Tibial artery (tissue), 4 donors: Measurements from ENCODE around the gene CREBRF.

Experiments
- DNase-seq, 2 donors: peaks; one replicate each; pipeline ENCODE4 v3.0.0-alpha.2; 2019
- H3K27ac ChIP-seq, 2 donors: fragments of 200-600 bp; sonication (generic) in 1 of 2; 1 replicate in 1 of 2; 2 replicates in 1 of 2; pipeline ENCODE4 v1.5.1; 2018 to 2019; ENCODE audit warnings: mild to moderate bottlenecking in 1 of 2
- H3K27me3 ChIP-seq, 2 donors: fragments of 200-600 bp; sonication (generic) in 1 of 2; one replicate each; pipeline versions ENCODE4 v1.5.1 to v1.6.0; 2016 to 2019
- H3K36me3 ChIP-seq, 3 donors: fragments of 200-600 bp; sonication (generic) in 2 of 3; one replicate each; pipeline ENCODE4 v1.5.1; 2016 to 2019; ENCODE audit warnings: mild to moderate bottlenecking in 2 of 3
- H3K4me1 ChIP-seq, 4 donors: fragments of 200-600 bp; sonication (generic) in 2 of 4; 1 replicate in 3 of 4; 2 replicates in 1 of 4; pipeline ENCODE4 v1.5.1; 2016 to 2019
- H3K4me3 ChIP-seq, 2 donors: fragments of 200-600 bp; sonication (generic) in 1 of 2; 1 replicate in 1 of 2; 2 replicates in 1 of 2; pipeline ENCODE4 v1.5.1; 2018 to 2019; ENCODE audit warnings: mild to moderate bottlenecking in 2 of 2
- H3K9me3 ChIP-seq, 3 donors: fragments of 200-600 bp; sonication (generic) in 1 of 3; one replicate each; pipeline ENCODE4 v1.5.1; 2016 to 2019
- CTCF ChIP-seq, 2 experiments: fragments of 200-600 bp in 1 of 2; fragments of 450-650 bp in 1 of 2; IDR thresholded peaks; one replicate each; pipeline ENCODE4 v1.5.1; 2017 to 2019; ENCODE audit warnings: antibody characterized with exemption in 2 of 2, mild to moderate bottlenecking in 1 of 2, moderate library complexity in 1 of 2
- intact Hi-C: fragments of 100-400 bp; cut with DNase I; formaldehyde crosslinking; loops from one replicate; pipeline ENCODE4 v1.15.0; 2023; ENCODE audit warnings: low total_unique reads

CREBRF gene

DNA sequence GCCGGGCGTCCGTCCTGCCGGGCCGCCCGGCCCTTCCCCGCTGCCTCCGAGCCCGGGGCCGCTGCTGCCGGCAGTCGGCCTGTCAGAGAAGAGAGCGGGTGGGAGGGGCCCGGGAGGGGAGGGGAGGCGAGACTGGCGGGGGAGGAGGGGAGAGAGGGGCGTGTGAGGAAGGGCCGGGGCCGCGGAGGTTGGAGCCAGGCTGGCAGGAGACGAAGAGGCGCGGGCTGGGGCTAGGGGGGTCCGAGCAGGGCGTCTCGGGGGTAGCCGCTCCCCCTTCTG is 570 bp downstream of the CREBRF start:
- Histone ChIP-seq H3K4me1 (peaks cover 0 to 47% (median 18%) of the 10 kb centered on the region in 4 donors), H3K36me3 (peaks cover 0 to 6% (median 0%) of the 10 kb centered on the region in 3 donors), H3K27me3 (no peaks in the 10 kb centered on the region), H3K4me3 (peak overlapping the region; percentile 98 to 99), H3K9me3 (no peaks in the 10 kb centered on the region), H3K27ac (peak overlapping the region; percentile 98 to 100)
- TF ChIP-seq CTCF (IDR thresholded peaks at IDR 0.05), result no peak
- no peak for DNase-seq
- intact Hi-C loops, result loop anchor here (5.0 kb wide), 1 partner anchor 74 kb away; the partner anchor contains the start of gene ATP6V0E1

DNA sequence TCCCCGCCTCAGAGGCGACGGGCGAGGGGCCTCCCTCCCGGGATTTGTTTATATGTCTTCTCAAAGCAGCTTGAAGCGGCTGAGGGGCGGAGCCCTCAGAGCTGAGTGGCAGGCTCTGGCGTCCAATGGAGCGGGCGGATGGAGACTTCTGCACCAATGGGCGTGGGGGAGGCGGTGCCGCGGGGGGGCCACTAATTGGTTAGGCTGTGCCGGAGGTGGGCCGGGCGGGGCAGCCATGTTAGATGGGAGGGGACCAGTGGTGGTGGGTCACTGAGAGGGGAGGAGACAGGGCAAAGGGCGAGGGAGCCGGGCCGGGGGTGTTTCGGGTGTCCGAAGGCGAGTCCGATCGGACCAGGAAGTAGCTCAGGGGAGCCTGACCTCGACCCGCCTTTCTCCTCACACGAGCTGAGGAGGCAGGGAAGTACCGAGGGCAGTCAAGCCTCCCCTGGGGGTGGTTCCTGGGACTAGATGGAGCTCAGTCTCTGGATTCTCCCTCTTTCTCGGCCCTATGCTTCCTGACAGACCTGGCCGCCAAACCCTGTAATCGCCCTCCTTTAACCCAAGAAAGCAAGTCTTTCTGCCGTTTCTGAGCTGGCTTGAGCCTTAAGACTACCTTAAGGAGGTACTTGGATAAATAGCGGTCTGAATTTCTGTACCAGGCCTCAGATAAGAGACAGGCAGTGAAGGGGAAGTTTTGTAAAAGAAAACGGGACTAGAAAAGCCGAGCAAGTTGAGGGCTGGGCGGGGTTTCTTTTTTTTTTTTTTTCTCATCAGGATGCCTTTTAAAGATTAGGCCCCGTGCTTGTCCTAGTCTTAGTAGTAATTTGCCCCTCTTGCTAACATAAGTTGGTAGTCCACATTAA is 1.1 kb downstream of the CREBRF start:
- no peaks in the 10 kb centered on the region for H3K9me3 ChIP-seq
- peak; percentile 99 for DNase-seq
- H3K36me3 ChIP-seq, result peaks cover 0 to 6% (median 0%) of the 10 kb centered on the region in 3 donors
- H3K27ac ChIP-seq, result peak overlapping the region; percentile 98 to 100
- peak; percentile 29 to 39 for TF ChIP-seq CTCF (IDR thresholded peaks at IDR 0.05)
- H3K4me1 ChIP-seq, result peaks cover 0 to 53% (median 18%) of the 10 kb centered on the region in 4 donors
- no peaks in the 10 kb centered on the region for H3K27me3 ChIP-seq
- intact Hi-C loops, result loop anchor here (5.0 kb wide), 1 partner anchor 75 kb away; the partner anchor contains the start of gene ATP6V0E1
- H3K4me3 ChIP-seq, result peak overlapping the region; percentile 98 to 99

- H3K27me3 ChIP-seq, result no peaks in the 10 kb centered on the region
- H3K4me3 ChIP-seq, result no peak overlapping the region
- no peak for TF ChIP-seq CTCF (IDR thresholded peaks at IDR 0.05)
- no peaks in the 10 kb centered on the region for H3K36me3 ChIP-seq
- H3K9me3 ChIP-seq, result no peaks in the 10 kb centered on the region
- no peak overlapping the region for H3K27ac ChIP-seq
- peaks cover 0 to 88% (median 35%) of the 10 kb centered on the region in 4 donors for H3K4me1 ChIP-seq
- no peak for DNase-seq
- intact Hi-C loops, result no loop called here
Observed at GRCh38 chr5:173062141-173062540, 6.0 kb downstream of the CREBRF start.

GRCh38 chr5:173065155-173065554 is 9.0 kb downstream of the CREBRF start:
- Histone ChIP-seq H3K27ac (no peak overlapping the region), H3K4me3 (no peak overlapping the region), H3K27me3 (no peaks in the 10 kb centered on the region), H3K36me3 (no peaks in the 10 kb centered on the region), H3K9me3 (no peaks in the 10 kb centered on the region), H3K4me1 (peaks cover 0 to 74% (median 24%) of the 10 kb centered on the region in 4 donors)
- TF ChIP-seq CTCF (IDR thresholded peaks at IDR 0.05), result no peak
- intact Hi-C loops, result no loop called here
- no peak for DNase-seq

DNA sequence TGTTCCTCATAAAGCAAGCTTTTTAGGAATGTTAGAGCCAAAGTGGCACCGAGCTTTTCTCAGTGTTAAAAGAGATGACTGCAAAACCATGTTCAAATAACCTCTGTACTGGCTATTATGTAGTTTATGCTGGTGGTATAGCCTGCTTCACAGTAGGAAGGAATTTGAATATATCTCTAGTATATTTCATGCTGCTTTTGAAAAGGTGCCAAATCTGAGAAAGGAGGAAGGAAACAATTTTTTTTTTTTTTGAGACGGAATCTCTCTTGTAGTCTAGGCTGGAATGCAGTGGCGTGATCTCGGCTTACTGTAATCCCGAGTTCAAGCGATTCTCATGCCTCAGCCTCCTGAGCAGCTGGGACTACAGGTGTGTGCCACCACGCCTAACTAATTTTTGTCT is 13.5 kb downstream of the CREBRF start:
- H3K9me3 ChIP-seq, result no peaks in the 10 kb centered on the region
- no peaks in the 10 kb centered on the region for H3K36me3 ChIP-seq
- no peak overlapping the region for H3K4me3 ChIP-seq
- no peak for TF ChIP-seq CTCF (IDR thresholded peaks at IDR 0.05)
- H3K27me3 ChIP-seq, result no peaks in the 10 kb centered on the region
- peaks cover 0 to 48% (median 18%) of the 10 kb centered on the region in 4 donors for H3K4me1 ChIP-seq
- no peak overlapping the region for H3K27ac ChIP-seq
- intact Hi-C loops, result no loop called here
- DNase-seq, result no peak
